ENCODE results near the gene LAG3.

LAG3 gene

GRCh38 chr12:6745741-6746525 is 26.4 kb upstream of the LAG3 start:
- peak; percentile 12 for DNase-seq (ENCODE audit: low read depth)
- H3K4me3 ChIP-seq (ENCODE audit: control insufficient read depth, low read depth, low read length), result no peak overlapping the region
- no peak for TF ChIP-seq CTCF (conservative IDR thresholded peaks at IDR 0.05; ENCODE audit: control insufficient read depth, insufficient read depth, low read depth, low read length)

- H3K4me3 ChIP-seq (ENCODE audit: control insufficient read depth, low read depth, low read length), result no peak overlapping the region
- DNase-seq (ENCODE audit: low read depth), result no peak
- TF ChIP-seq CTCF (conservative IDR thresholded peaks at IDR 0.05; ENCODE audit: control insufficient read depth, insufficient read depth, low read depth, low read length), result no peak
These were observed 25.1 kb upstream of the LAG3 start for GRCh38 chr12:6747216-6747615.

GRCh38 chr12:6748761-6749160 is 23.6 kb upstream of the LAG3 start:
- H3K4me3 ChIP-seq (ENCODE audit: control insufficient read depth, low read depth, low read length), result no peak overlapping the region
- DNase-seq (ENCODE audit: low read depth), result no peak
- TF ChIP-seq CTCF (conservative IDR thresholded peaks at IDR 0.05; ENCODE audit: control insufficient read depth, insufficient read depth, low read depth, low read length), result no peak

- TF ChIP-seq CTCF (conservative IDR thresholded peaks at IDR 0.05; ENCODE audit: control insufficient read depth, insufficient read depth, low read depth, low read length), result no peak
- no peak for DNase-seq (ENCODE audit: low read depth)
- H3K4me3 ChIP-seq (ENCODE audit: control insufficient read depth, low read depth, low read length), result no peak overlapping the region
These were observed 21.8 kb upstream of the LAG3 start for GRCh38 chr12:6750506-6750905.

- peak overlapping the region; percentile 83 for H3K4me3 ChIP-seq (ENCODE audit: control insufficient read depth, low read depth, low read length)
- TF ChIP-seq CTCF (conservative IDR thresholded peaks at IDR 0.05; ENCODE audit: control insufficient read depth, insufficient read depth, low read depth, low read length), result no peak
- no peak for DNase-seq (ENCODE audit: low read depth)
These were observed 20.6 kb upstream of the LAG3 start for GRCh38 chr12:6751767-6752166.

- TF ChIP-seq CTCF (conservative IDR thresholded peaks at IDR 0.05; ENCODE audit: control insufficient read depth, insufficient read depth, low read depth, low read length), result peak; percentile 50
- peak; percentile 60 for DNase-seq (ENCODE audit: low read depth)
These were observed 20.0 kb upstream of the LAG3 start for GRCh38 chr12:6752167-6752920.

More at GRCh38 chr12:6752167-6752920, 20.0 kb upstream of the LAG3 start:
- H3K4me3 ChIP-seq (ENCODE audit: control insufficient read depth, low read depth, low read length), result peak overlapping the region; percentile 83

Data from fibroblast of mammary gland (primary cell).